Neuronal stem cell (in vitro differentiated cells): ENCODE data around the gene MACROH2A1. TPM values are rescaled to one million over a fixed set of nuclear protein-coding genes. Genes with fewer than 3 reads are reported as not detected.

Source experiments
- DNase-seq: peaks from one replicate; pipeline ENCODE4 v3.0.0-alpha.2; 2013; ENCODE audit warnings: low spot score
- H2AFZ ChIP-seq: one replicate; pipeline ENCODE4 v1.6.1; 2013; ENCODE audit warnings: mild to moderate bottlenecking, low read length, inconsistent platforms
- H2AK5ac ChIP-seq: 2 replicates; pipeline ENCODE4 v1.6.1; 2013; ENCODE audit warnings: low read depth, mild to moderate bottlenecking, inconsistent platforms, low read length, moderate library complexity, mixed read lengths
- H2BK120ac ChIP-seq: 2 replicates; pipeline ENCODE4 v1.6.1; 2013; ENCODE audit warnings: low read depth, mild to moderate bottlenecking, inconsistent platforms, low read length, moderate library complexity, mixed read lengths
- H2BK12ac ChIP-seq: one replicate; pipeline ENCODE4 v1.6.1; 2013; ENCODE audit warnings: low read length, inconsistent platforms
- H2BK15ac ChIP-seq: 2 replicates; pipeline ENCODE4 v1.6.1; 2013; ENCODE audit warnings: mild to moderate bottlenecking, low read length, inconsistent platforms, mixed read lengths
- H2BK5ac ChIP-seq: one replicate; pipeline ENCODE4 v1.6.1; 2013; ENCODE audit warnings: inconsistent platforms, mild to moderate bottlenecking, low read length, moderate library complexity
- H3K14ac ChIP-seq: one replicate; pipeline ENCODE4 v1.6.1; 2013; ENCODE audit warnings: low read length, inconsistent platforms
- H3K18ac ChIP-seq: 2 replicates; pipeline ENCODE4 v1.6.1; 2013; ENCODE audit warnings: low read length, inconsistent platforms
- H3K23ac ChIP-seq: 2 replicates; pipeline ENCODE4 v1.6.1; 2013; ENCODE audit warnings: low read depth, mild to moderate bottlenecking, mixed read lengths, low read length, inconsistent platforms; ENCODE audit not compliant: poor library complexity
- H3K27ac ChIP-seq: replicated peaks from 3 replicates; pipeline ENCODE4 v1.5.1; 2013; ENCODE audit warnings: low read length, inconsistent platforms
- H3K27me3 ChIP-seq, 3 experiments: 2 replicates each; pipeline ENCODE4 v1.6.1; 2013; ENCODE audit warnings: low read length in 3 of 3, mild to moderate bottlenecking in 2 of 3, inconsistent platforms in 1 of 3, low read depth in 1 of 3, mixed read lengths in 1 of 3, moderate library complexity in 1 of 3; ENCODE audit not compliant: control insufficient read depth in 3 of 3, insufficient read depth in 3 of 3
- H3K36me3 ChIP-seq, 2 donors: replicated peaks in 1 of 2; 2 replicates each; pipeline ENCODE4 v1.6.1; 2013; ENCODE audit warnings: low read length in 2 of 2; ENCODE audit not compliant: control insufficient read depth in 2 of 2, insufficient read depth in 2 of 2
- H3K4ac ChIP-seq: 2 replicates; pipeline ENCODE4 v1.6.1; 2013; ENCODE audit warnings: inconsistent platforms, mild to moderate bottlenecking, low read length, moderate library complexity
- H3K4me1 ChIP-seq, 2 donors: 1 replicate in 1 of 2; 2 replicates in 1 of 2; pipeline ENCODE4 v1.6.1; 2013; ENCODE audit warnings: low read length in 2 of 2, low read depth in 1 of 2; ENCODE audit not compliant: control insufficient read depth in 2 of 2, insufficient read depth in 1 of 2
- H3K4me2 ChIP-seq: one replicate; pipeline ENCODE4 v1.6.1; 2013; ENCODE audit warnings: mild to moderate bottlenecking, low read length, inconsistent platforms; ENCODE audit not compliant: insufficient read depth, poor library complexity, severe bottlenecking
- H3K4me3 ChIP-seq, 2 donors: 2 replicates each; pipeline ENCODE4 v1.5.1; 2013; ENCODE audit warnings: low read length in 2 of 2, mild to moderate bottlenecking in 2 of 2, inconsistent platforms in 1 of 2, moderate library complexity in 1 of 2
- H3K79me1 ChIP-seq: one replicate; pipeline ENCODE4 v1.6.1; 2013; ENCODE audit warnings: low read depth, mild to moderate bottlenecking, inconsistent platforms, low read length, moderate library complexity
- H3K9ac ChIP-seq: one replicate; pipeline ENCODE4 v1.6.1; 2013; ENCODE audit warnings: mild to moderate bottlenecking, low read depth, low read length, inconsistent platforms; ENCODE audit not compliant: poor library complexity
- H3K9me3 ChIP-seq, 2 donors: replicated peaks in 1 of 2; 2 replicates each; pipeline versions ENCODE3 to v1.6.1; 2013; ENCODE audit warnings: low read length in 2 of 2, mild to moderate bottlenecking in 2 of 2, inconsistent platforms in 1 of 2, low read depth in 1 of 2, mixed read lengths in 1 of 2, moderate library complexity in 1 of 2; ENCODE audit not compliant: control insufficient read depth in 2 of 2, insufficient read depth in 1 of 2
- H4K8ac ChIP-seq: one replicate; pipeline ENCODE4 v1.6.1; 2013; ENCODE audit warnings: low read depth, mild to moderate bottlenecking, inconsistent platforms, low read length, moderate library complexity
- H4K91ac ChIP-seq: one replicate; pipeline ENCODE4 v1.6.1; 2013; ENCODE audit warnings: low read length, low read depth, mild to moderate bottlenecking, inconsistent platforms; ENCODE audit not compliant: poor library complexity
- WGBS, 2 donors: extraction: QIAGEN DNeasy Blood & Tissue Kit; methylation state at CpG; one replicate each; pipeline ENCODE4 v1.1.7; 2013; ENCODE audit warnings: missing lambda C conversion rate in 2 of 2, mixed read lengths in 1 of 2; ENCODE audit not compliant: insufficient read length in 2 of 2, insufficient replicate concordance in 1 of 2; ENCODE audit errors: extremely low coverage in 2 of 2; 5-methylcytosine and 5-hydroxymethylcytosine counted together
- polyA plus RNA-seq, 2 experiments: library from polyadenylated mRNA; stranded (reverse); fragments of 200-250 nt; gene quantifications; one replicate each; pipeline ENCODE4 v1.2.3, GENCODE V29; 2013

Gene MACROH2A1
- polyA plus RNA-seq (2013, experiment 1 of 2) = 191 TPM
- 193 TPM for polyA plus RNA-seq (2013, experiment 2 of 2)

- no CpG with 5 or more reads among the region's 109 CpGs for WGBS, 2 donors
These were observed at the start of gene MACROH2A1 for GRCh38 chr5:135398855-135399793. MACROH2A1 (minus strand) TSS chr5:135399231; CDS start chr5:135389093, 10,138 bp downstream.

GRCh38 chr5:135448071-135448739 lies 49.2 kb upstream of the MACROH2A1 start:
- DNase-seq = no peak
- Histone ChIP-seq H3K23ac (no peak overlapping the region), H2BK120ac (no peak overlapping the region), H3K27me3 (peaks cover 0 to 10% (median 0%) of the 10 kb centered on the region in 3 experiments), H4K8ac (no peak overlapping the region), H2BK15ac (no peak overlapping the region), H2AFZ (no peak overlapping the region), H3K4ac (no peak overlapping the region), H3K27ac (no peak overlapping the region), H3K14ac (no peak overlapping the region), H3K4me2 (no peak overlapping the region), H3K79me1 (no peaks in the 10 kb centered on the region), H2BK5ac (peak overlapping the region; percentile 70), H3K4me1 (peaks cover 0 to 9% of the 10 kb centered on the region in 2 donors), H3K9me3 (no peaks in the 10 kb centered on the region), H2BK12ac (no peak overlapping the region), H3K18ac (no peak overlapping the region), H3K9ac (no peak overlapping the region), H3K36me3 (no peaks in the 10 kb centered on the region), H2AK5ac (no peak overlapping the region), H3K4me3 (no peak overlapping the region), H4K91ac (no peak overlapping the region)
- WGBS, 2 donors = no CpG with 5 or more reads among the region's 9 CpGs

More at GRCh38 chr5:135398855-135399793, at the start of gene MACROH2A1:
- peak within 1 kb of the TSS; percentile 97 for H2AFZ ChIP-seq
- H3K79me1 ChIP-seq = peaks cover 3% of the 10 kb centered on the region
- H4K91ac ChIP-seq = no peak within 1 kb of the TSS
- H3K4me2 ChIP-seq = peak within 1 kb of the TSS; percentile 90
- no peak within 1 kb of the TSS for H3K4ac ChIP-seq
- H3K4me1 ChIP-seq = peaks cover 5 to 20% of the 10 kb centered on the region in 2 donors
- peaks cover 0 to 17% (median 5%) of the 10 kb centered on the region in 3 experiments for H3K27me3 ChIP-seq
- peak within 1 kb of the TSS; percentile 94 to 98 for H3K4me3 ChIP-seq
- H3K9me3 ChIP-seq = no peaks in the 10 kb centered on the region
- peak within 1 kb of the TSS; percentile 91 for H3K9ac ChIP-seq
- H3K18ac ChIP-seq = peak within 1 kb of the TSS; percentile 96
- peak within 1 kb of the TSS; percentile 62 for H2BK15ac ChIP-seq
- H3K27ac ChIP-seq = peak within 1 kb of the TSS; percentile 45
- H2AK5ac ChIP-seq = peak within 1 kb of the TSS; percentile 70
- H2BK120ac ChIP-seq = peak within 1 kb of the TSS; percentile 47
- H3K14ac ChIP-seq = peak within 1 kb of the TSS; percentile 95
- H2BK12ac ChIP-seq = no peak within 1 kb of the TSS
- H4K8ac ChIP-seq = peak within 1 kb of the TSS; percentile 95
- peaks cover 1 to 30% of the 10 kb centered on the region in 2 donors for H3K36me3 ChIP-seq
- H2BK5ac ChIP-seq = peak within 1 kb of the TSS; percentile 58
- peak within 1 kb of the TSS; percentile 94 for H3K23ac ChIP-seq
- peak; percentile 75 for DNase-seq

- no peak for DNase-seq
- H3K4me2 ChIP-seq = no peak within 1 kb of the TSS
- peak within 1 kb of the TSS; percentile 13 for H2AK5ac ChIP-seq
- H3K4me1 ChIP-seq = peaks cover 0 to 17% of the 10 kb centered on the region in 2 donors
- H4K91ac ChIP-seq = no peak within 1 kb of the TSS
- no peak within 1 kb of the TSS for H2BK120ac ChIP-seq
- H4K8ac ChIP-seq = no peak within 1 kb of the TSS
- no peak within 1 kb of the TSS for H3K27ac ChIP-seq
- no peak within 1 kb of the TSS for H3K14ac ChIP-seq
- no CpG with 5 or more reads among the region's 5 CpGs for WGBS, 2 donors
- peaks cover 0 to 7% (median 0%) of the 10 kb centered on the region in 3 experiments for H3K27me3 ChIP-seq
- H2BK5ac ChIP-seq = no peak within 1 kb of the TSS
- H2BK15ac ChIP-seq = no peak within 1 kb of the TSS
- no peak within 1 kb of the TSS for H3K4me3 ChIP-seq
- H3K23ac ChIP-seq = no peak within 1 kb of the TSS
- peak within 1 kb of the TSS; percentile 9 for H3K18ac ChIP-seq
- H3K9ac ChIP-seq = no peak within 1 kb of the TSS
- no peaks in the 10 kb centered on the region for H3K36me3 ChIP-seq
- H3K4ac ChIP-seq = no peak within 1 kb of the TSS
- H2AFZ ChIP-seq = no peak within 1 kb of the TSS
- H3K9me3 ChIP-seq = no peaks in the 10 kb centered on the region
- no peaks in the 10 kb centered on the region for H3K79me1 ChIP-seq
- no peak within 1 kb of the TSS for H2BK12ac ChIP-seq
These were observed 48.4 kb upstream of the MACROH2A1 start, which contains the start of gene DCANP1 for GRCh38 chr5:135447298-135447929. DCANP1 (minus strand) TSS chr5:135447348; CDS start chr5:135447108, 240 bp downstream.
